Keratinocyte (primary cell): ENCODE data around the gene TINAGL1. TPM values are rescaled to one million over a fixed set of nuclear protein-coding genes. Genes with fewer than 3 reads are reported as not detected.
"Not testable (repeated sequence)": the region's sequence is repeated elsewhere in the genome, so short reads cannot be mapped to it uniquely, and the experiment has no call there.

Experiments
- DNase-seq: peaks from one replicate; pipeline ENCODE4 v3.0.0-alpha.2; 2011; ENCODE audit warnings: low read depth, missing footprints, low spot score
- FAIRE-seq: peaks from 2 replicates; lab custom pipeline; 2011; peaks lifted over from hg19 to GRCh38; lab: Jason Lieb, UNC
- H2AFZ ChIP-seq: 2 replicates; pipeline ENCODE4 v1.6.0; 2012; ENCODE audit warnings: low read length, control low read depth, inconsistent platforms; ENCODE audit not compliant: control insufficient read depth
- H3K27ac ChIP-seq: 2 replicates; pipeline ENCODE4 v1.5.1; 2011; ENCODE audit warnings: low read length; ENCODE audit not compliant: control insufficient read depth, insufficient read depth
- H3K27me3 ChIP-seq: 3 replicates; pipeline ENCODE4 v1.6.0; 2011; ENCODE audit warnings: low read length; ENCODE audit not compliant: control insufficient read depth, insufficient read depth; ENCODE audit errors: extremely low read depth
- H3K36me3 ChIP-seq, 2 experiments: 2 replicates in 1 of 2; 3 replicates in 1 of 2; pipeline ENCODE4 v1.5.1; 2011; ENCODE audit warnings: low read length in 2 of 2, mild to moderate bottlenecking in 1 of 2; ENCODE audit not compliant: control insufficient read depth in 2 of 2, insufficient read depth in 2 of 2; ENCODE audit errors: extremely low read depth in 1 of 2
- H3K4me1 ChIP-seq: 3 replicates; pipeline ENCODE4 v1.5.1; 2011; ENCODE audit warnings: low read length; ENCODE audit not compliant: control insufficient read depth, insufficient read depth; ENCODE audit errors: extremely low read depth
- H3K4me2 ChIP-seq: 3 replicates; pipeline ENCODE4 v1.6.0; 2011; ENCODE audit warnings: low read depth, low read length; ENCODE audit not compliant: control insufficient read depth, insufficient read depth; ENCODE audit errors: extremely low read depth
- H3K4me3 ChIP-seq, 3 experiments: fragments of 200-600 bp in 1 of 3; sonication (generic) in 1 of 3; 2 replicates in 2 of 3; 3 replicates in 1 of 3; pipeline ENCODE4 v1.5.1; 2011 to 2016; ENCODE audit warnings: low read length in 3 of 3, mild to moderate bottlenecking in 3 of 3, control low read depth in 2 of 3, inconsistent platforms in 1 of 3, low read depth in 1 of 3, mixed read lengths in 1 of 3, mixed run types in 1 of 3, moderate library complexity in 1 of 3; ENCODE audit not compliant: control insufficient read depth in 2 of 3, insufficient read depth in 2 of 3; ENCODE audit errors: extremely low read depth in 1 of 3
- H3K79me2 ChIP-seq: 2 replicates; pipeline ENCODE4 v1.6.0; 2012; ENCODE audit warnings: low read length; ENCODE audit not compliant: control insufficient read depth, insufficient read depth
- H3K9ac ChIP-seq: 3 replicates; pipeline ENCODE4 v1.6.0; 2011; ENCODE audit warnings: low read length; ENCODE audit not compliant: control insufficient read depth, insufficient read depth; ENCODE audit errors: extremely low read depth
- H3K9me1 ChIP-seq: 3 replicates; pipeline ENCODE4 v1.6.0; 2011; ENCODE audit warnings: low read length; ENCODE audit not compliant: control insufficient read depth, insufficient read depth; ENCODE audit errors: extremely low read depth
- H3K9me3 ChIP-seq: 2 replicates; pipeline ENCODE4 v1.5.1; 2012; ENCODE audit warnings: low read depth, low read length; ENCODE audit not compliant: control insufficient read depth
- H4K20me1 ChIP-seq: 3 replicates; pipeline ENCODE4 v1.6.0; 2011; ENCODE audit warnings: low read length; ENCODE audit not compliant: control insufficient read depth, insufficient read depth; ENCODE audit errors: extremely low read depth
- EZH2 ChIP-seq: IDR thresholded peaks from one replicate; pipeline ENCODE4 v1.6.1; 2012; ENCODE audit warnings: inconsistent platforms, mild to moderate bottlenecking, low read length, moderate library complexity
- dilution Hi-C: fragments of 300-500 bp; cut with MboI; formaldehyde crosslinking; loops from one replicate; pipeline ENCODE4 v1.7.0; 2020; ENCODE audit warnings: low sequenced_read_pairs; ENCODE audit not compliant: extremely low pct_ligation_motif_present
- polyA plus RNA-seq, 5 experiments: library from polyadenylated mRNA; depleted of rRNA in 3 of 5; stranded (reverse) in 3 of 5; stranded (forward) in 1 of 5; unstranded in 1 of 5; fragments of >200 nt; gene quantifications; 1 replicate in 1 of 5; 2 replicates in 3 of 5; 3 replicates in 1 of 5; pipeline versions ENCODE4 v1.2.1 to v1.2.3, GENCODE V29; 2011 to 2012; ENCODE audit warnings: missing spikeins in 2 of 5, low read depth in 1 of 5, low replicate concordance in 1 of 5
- TF ChIP-seq, protein P1 (sequence below), 3 experiments: IDR thresholded peaks in 1 of 3; conservative IDR thresholded peaks in 1 of 3; optimal IDR thresholded peaks in 1 of 3; 2 replicates in 2 of 3; 3 replicates in 1 of 3; pipeline versions ENCODE3 to v1.5.1; 2011; ENCODE audit warnings: low read length in 3 of 3, mild to moderate bottlenecking in 3 of 3, moderate library complexity in 2 of 3, control low read depth in 1 of 3, inconsistent platforms in 1 of 3; ENCODE audit not compliant: insufficient read depth in 2 of 3; ENCODE audit errors: extremely low read depth in 1 of 3

The TINAGL1 gene
- polyA plus RNA-seq, 1 donor (not counting 4 experiments of a cell fraction or from before 2014, with no cell fraction given), result 189 TPM

DNA sequence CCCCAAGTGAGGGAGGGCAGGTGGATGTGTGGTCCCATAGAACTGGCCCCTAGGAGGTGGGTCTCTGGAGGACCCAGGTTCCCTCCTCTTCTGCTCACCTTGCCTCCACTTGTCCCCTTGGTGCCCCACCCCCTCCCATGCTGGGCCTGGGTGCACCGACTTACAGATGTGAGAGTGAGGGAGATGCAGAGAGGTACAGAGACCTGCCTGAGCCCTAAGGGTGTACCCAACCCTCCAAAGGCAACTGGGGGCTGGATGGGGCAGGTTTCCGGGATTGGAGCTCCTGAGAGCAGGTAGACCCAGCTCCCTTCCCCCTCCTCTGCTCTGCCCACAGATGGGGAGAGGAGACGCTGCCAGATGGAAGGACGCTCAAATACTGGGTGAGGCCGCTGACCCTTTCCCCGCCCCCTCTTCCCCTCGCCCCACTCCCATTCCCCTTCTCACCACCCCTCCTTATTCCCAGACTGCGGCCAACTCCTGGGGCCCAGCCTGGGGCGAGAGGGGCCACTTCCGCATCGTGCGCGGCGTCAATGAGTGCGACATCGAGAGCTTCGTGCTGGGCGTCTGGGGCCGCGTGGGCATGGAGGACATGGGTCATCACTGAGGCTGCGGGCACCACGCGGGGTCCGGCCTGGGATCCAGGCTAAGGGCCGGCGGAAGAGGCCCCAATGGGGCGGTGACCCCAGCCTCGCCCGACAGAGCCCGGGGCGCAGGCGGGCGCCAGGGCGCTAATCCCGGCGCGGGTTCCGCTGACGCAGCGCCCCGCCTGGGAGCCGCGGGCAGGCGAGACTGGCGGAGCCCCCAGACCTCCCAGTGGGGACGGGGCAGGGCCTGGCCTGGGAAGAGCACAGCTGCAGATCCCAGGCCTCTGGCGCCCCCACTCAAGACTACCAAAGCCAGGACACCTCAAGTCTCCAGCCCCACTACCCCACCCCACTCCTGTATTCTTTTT lies 10.3 kb downstream of the TINAGL1 start:
- Histone ChIP-seq H3K27ac (no peak overlapping the region), H3K9me1 (peaks cover 2% of the 10 kb centered on the region), H3K9me3 (no peaks in the 10 kb centered on the region), H3K36me3 (peaks cover 43 to 46% of the 10 kb centered on the region in 2 experiments), H2AFZ (no peak overlapping the region), H3K9ac (no peak overlapping the region), H3K4me2 (no peak overlapping the region), H3K79me2 (peaks cover 18% of the 10 kb centered on the region), H4K20me1 (peaks cover 17% of the 10 kb centered on the region), H3K27me3 (no peaks in the 10 kb centered on the region), H3K4me3 (no peak overlapping the region), H3K4me1 (peaks cover 44% of the 10 kb centered on the region)
- TF ChIP-seq EZH2, result no peak
- TF ChIP-seq, protein P1, sequence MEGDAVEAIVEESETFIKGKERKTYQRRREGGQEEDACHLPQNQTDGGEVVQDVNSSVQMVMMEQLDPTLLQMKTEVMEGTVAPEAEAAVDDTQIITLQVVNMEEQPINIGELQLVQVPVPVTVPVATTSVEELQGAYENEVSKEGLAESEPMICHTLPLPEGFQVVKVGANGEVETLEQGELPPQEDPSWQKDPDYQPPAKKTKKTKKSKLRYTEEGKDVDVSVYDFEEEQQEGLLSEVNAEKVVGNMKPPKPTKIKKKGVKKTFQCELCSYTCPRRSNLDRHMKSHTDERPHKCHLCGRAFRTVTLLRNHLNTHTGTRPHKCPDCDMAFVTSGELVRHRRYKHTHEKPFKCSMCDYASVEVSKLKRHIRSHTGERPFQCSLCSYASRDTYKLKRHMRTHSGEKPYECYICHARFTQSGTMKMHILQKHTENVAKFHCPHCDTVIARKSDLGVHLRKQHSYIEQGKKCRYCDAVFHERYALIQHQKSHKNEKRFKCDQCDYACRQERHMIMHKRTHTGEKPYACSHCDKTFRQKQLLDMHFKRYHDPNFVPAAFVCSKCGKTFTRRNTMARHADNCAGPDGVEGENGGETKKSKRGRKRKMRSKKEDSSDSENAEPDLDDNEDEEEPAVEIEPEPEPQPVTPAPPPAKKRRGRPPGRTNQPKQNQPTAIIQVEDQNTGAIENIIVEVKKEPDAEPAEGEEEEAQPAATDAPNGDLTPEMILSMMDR (optimal IDR thresholded peaks at IDR 0.05 in 1 of 3, IDR thresholded peaks at IDR 0.05 in 1 of 3, conservative IDR thresholded peaks at IDR 0.05 in 1 of 3; ENCODE audit: extremely low read depth in 1 of 3, insufficient read depth in 2 of 3, low read length in 3 of 3), result peak in 1 of 3 experiments; percentile 8
- FAIRE-seq (no peak), DNase-seq (no peak)
- dilution Hi-C loops, result no loop called here

GRCh38 chr1:31587328-31587699 lies 11.0 kb downstream of the TINAGL1 start:
- peak overlapping the region; percentile 36 for H3K27ac ChIP-seq
- H3K9me1 ChIP-seq, H3K9me3 ChIP-seq, H3K9ac ChIP-seq, H3K4me2 ChIP-seq, H3K4me3 ChIP-seq, DNase-seq, H2AFZ ChIP-seq, dilution Hi-C loops, H3K27me3 ChIP-seq, FAIRE-seq: not testable (repeated sequence)
- H3K36me3 ChIP-seq, result peaks cover 41% of the 10 kb centered on the region in 2 experiments
- H3K4me1 ChIP-seq, result peaks cover 44% of the 10 kb centered on the region
- H4K20me1 ChIP-seq, result peaks cover 14% of the 10 kb centered on the region
- peaks cover 15% of the 10 kb centered on the region for H3K79me2 ChIP-seq
